HG03108 (cell line): ENCODE results near the gene GABBR2.

Source experiments
- ATAC-seq: cut with Tn5 transposase; IDR thresholded peaks from one replicate; pipeline ENCODE4 v1.9.1; 2021; ENCODE audit warnings: moderate library complexity; ENCODE audit not compliant: unreplicated experiment

Gene GABBR2

GRCh38 chr9:98708933-98709911 lies at the start of gene GABBR2:
GABBR2 (minus strand) TSS chr9:98708935; CDS start chr9:98708737, 198 bp downstream.
- ATAC-seq: no peak

GRCh38 chr9:98755006-98755618 lies 46.4 kb upstream of the GABBR2 start:
- ATAC-seq: no peak

GRCh38 chr9:98751210-98751609 lies 42.5 kb upstream of the GABBR2 start:
- ATAC-seq: no peak

GRCh38 chr9:98750364-98751060 lies 41.8 kb upstream of the GABBR2 start:
- no peak for ATAC-seq

GRCh38 chr9:98747476-98747875 lies 38.7 kb upstream of the GABBR2 start:
- no peak for ATAC-seq

- no peak for ATAC-seq
Observed at GRCh38 chr9:98745470-98745869, 36.7 kb upstream of the GABBR2 start.

GRCh38 chr9:98743818-98744611 lies 35.3 kb upstream of the GABBR2 start:
- no peak for ATAC-seq

GRCh38 chr9:98743329-98743728 lies 34.6 kb upstream of the GABBR2 start:
- ATAC-seq: no peak

- no peak for ATAC-seq
Observed at GRCh38 chr9:98742325-98743280, 33.9 kb upstream of the GABBR2 start.

GRCh38 chr9:98740226-98740881 lies 31.6 kb upstream of the GABBR2 start:
- no peak for ATAC-seq

GRCh38 chr9:98738741-98739140 lies 30.0 kb upstream of the GABBR2 start:
- no peak for ATAC-seq

GRCh38 chr9:98736226-98736625 lies 27.5 kb upstream of the GABBR2 start:
- ATAC-seq: no peak

GRCh38 chr9:98732801-98733200 lies 24.1 kb upstream of the GABBR2 start:
- ATAC-seq: no peak

- ATAC-seq: no peak
Observed at GRCh38 chr9:98732091-98732490, 23.4 kb upstream of the GABBR2 start.

- ATAC-seq: no peak
Observed at GRCh38 chr9:98730871-98731270, 22.1 kb upstream of the GABBR2 start.

- no peak for ATAC-seq
Observed at GRCh38 chr9:98728500-98728899, 19.8 kb upstream of the GABBR2 start.

- ATAC-seq: no peak
Observed at GRCh38 chr9:98727428-98727827, 18.7 kb upstream of the GABBR2 start.

GRCh38 chr9:98726735-98727134 lies 18.0 kb upstream of the GABBR2 start:
- ATAC-seq: no peak
